HEK293 (cell line): ENCODE measurements around the gene DLX3.
A peak's percentile ranks its signal among the peaks of the same experiment; 100 is the strongest.

ENCODE experiments used
- CTCF ChIA-PET: fragments of 350-600 bp; formaldehyde crosslinking; extraction: SDS; loops from one replicate; lab custom pipeline; 2021; ENCODE audit warnings: antibody characterized with exemption; lab: Yijun Ruan, JAX
- POLR2A ChIA-PET: fragments of 300-600 bp; formaldehyde crosslinking; extraction: SDS; loops from one replicate; lab custom pipeline; 2020; ENCODE audit warnings: antibody characterized with exemption, inconsistent platforms; lab: Yijun Ruan, JAX
- H3K27ac ChIP-seq: fragments of 200-500 bp; sonication (Bioruptor generic); 2 replicates; pipeline ENCODE4 v1.5.1; 2014; ENCODE audit warnings: low read depth, low read length, control low read depth, inconsistent platforms; ENCODE audit errors: extremely low read depth
- H3K36me3 ChIP-seq, 2 experiments: fragments of 200-500 bp in 1 of 2; sonication (Bioruptor generic) in 1 of 2; 1 replicate in 1 of 2; 2 replicates in 1 of 2; pipeline ENCODE4 v1.5.1; 2014 to 2017; ENCODE audit warnings: inconsistent platforms in 2 of 2, low read length in 2 of 2; ENCODE audit not compliant: control insufficient read depth in 2 of 2, insufficient read depth in 1 of 2
- H3K4me1 ChIP-seq: fragments of 200-500 bp; sonication (Bioruptor generic); 2 replicates; pipeline ENCODE4 v1.5.1; 2014; ENCODE audit warnings: mild to moderate bottlenecking, low read length, inconsistent platforms; ENCODE audit not compliant: control insufficient read depth, insufficient read depth
- H3K4me3 ChIP-seq: 2 replicates; pipeline ENCODE4 v1.5.1; 2011; ENCODE audit warnings: low read depth, mild to moderate bottlenecking, control low read depth, low read length, moderate library complexity
- H3K9me3 ChIP-seq: fragments of 200-500 bp; sonication (Bioruptor generic); 2 replicates; pipeline ENCODE4 v1.5.1; 2014; ENCODE audit warnings: low read depth, low read length, inconsistent platforms; ENCODE audit not compliant: control insufficient read depth, insufficient read depth
- EGR2 ChIP-seq: fragments of 450-650 bp; formaldehyde crosslinking; IDR thresholded peaks from 2 replicates; pipeline ENCODE4 v1.5.1; 2016; ENCODE audit warnings: low read depth, missing biosample characterization, missing genetic modification characterization
- GLI2 ChIP-seq: fragments of 450-650 bp; formaldehyde crosslinking; IDR thresholded peaks from 2 replicates; pipeline ENCODE4; 2017; ENCODE audit warnings: missing biosample characterization, missing genetic modification characterization, low read depth, borderline replicate concordance
- GLI4 ChIP-seq: fragments of 450-650 bp; formaldehyde crosslinking; IDR thresholded peaks from 2 replicates; pipeline ENCODE4 v1.5.1; 2016; ENCODE audit warnings: missing biosample characterization, missing genetic modification characterization
- GLIS2 ChIP-seq: fragments of 450-650 bp; formaldehyde crosslinking; IDR thresholded peaks from 2 replicates; pipeline ENCODE4 v1.5.1; 2016; ENCODE audit warnings: missing biosample characterization, missing genetic modification characterization
- KLF1 ChIP-seq: fragments of 450-650 bp; formaldehyde crosslinking; IDR thresholded peaks from 2 replicates; pipeline ENCODE4 v1.5.1; 2016; ENCODE audit warnings: missing biosample characterization, missing genetic modification characterization
- KLF8 ChIP-seq: fragments of 450-650 bp; formaldehyde crosslinking; IDR thresholded peaks from 2 replicates; pipeline ENCODE4 v1.5.1; 2016; ENCODE audit warnings: missing biosample characterization, missing genetic modification characterization
- SCRT1 ChIP-seq: fragments of 450-650 bp; formaldehyde crosslinking; IDR thresholded peaks from 2 replicates; pipeline ENCODE4 v1.5.1; 2016; ENCODE audit warnings: missing biosample characterization, missing genetic modification characterization, borderline replicate concordance
- SCRT2 ChIP-seq: fragments of 450-650 bp; formaldehyde crosslinking; IDR thresholded peaks from 2 replicates; pipeline ENCODE4 v1.5.1; 2016; ENCODE audit warnings: missing biosample characterization, missing genetic modification characterization
- SETDB1 ChIP-seq: IDR thresholded peaks from one replicate; pipeline ENCODE4 v1.6.1; 2017; ENCODE audit warnings: mild to moderate bottlenecking, low read length, moderate library complexity, mixed read lengths; ENCODE audit not compliant: insufficient read length
- SP2 ChIP-seq: fragments of 450-650 bp; formaldehyde crosslinking; IDR thresholded peaks from 2 replicates; pipeline ENCODE4 v1.5.1; 2016; ENCODE audit warnings: missing biosample characterization, missing genetic modification characterization
- ZFHX2 ChIP-seq: fragments of 450-650 bp; formaldehyde crosslinking; conservative IDR thresholded peaks from 2 replicates; pipeline ENCODE4 v1.5.1; 2016; ENCODE audit warnings: missing biosample characterization, missing genetic modification characterization
- ZIC2 ChIP-seq: fragments of 450-650 bp; formaldehyde crosslinking; IDR thresholded peaks from 2 replicates; pipeline ENCODE4 v1.5.1; 2016; ENCODE audit warnings: missing biosample characterization, missing genetic modification characterization
- ZNF10 ChIP-seq: fragments of 450-650 bp; formaldehyde crosslinking; IDR thresholded peaks from 2 replicates; pipeline ENCODE4 v1.5.1; 2017; ENCODE audit warnings: missing biosample characterization, missing genetic modification characterization
- ZNF221 ChIP-seq: fragments of 450-650 bp; formaldehyde crosslinking; IDR thresholded peaks from 2 replicates; pipeline ENCODE4 v1.5.1; 2017; ENCODE audit warnings: missing biosample characterization, missing genetic modification characterization, borderline replicate concordance
- ZNF324 ChIP-seq: fragments of 450-650 bp; formaldehyde crosslinking; IDR thresholded peaks from 2 replicates; pipeline ENCODE4 v1.5.1; 2016; ENCODE audit warnings: missing biosample characterization, missing genetic modification characterization
- ZNF335 ChIP-seq: fragments of 450-650 bp; formaldehyde crosslinking; conservative IDR thresholded peaks from 2 replicates; pipeline ENCODE4 v1.5.1; 2016; ENCODE audit warnings: missing biosample characterization, missing genetic modification characterization
- ZNF555 ChIP-seq: fragments of 450-650 bp; formaldehyde crosslinking; conservative IDR thresholded peaks from 2 replicates; pipeline ENCODE4 v1.5.1; 2017; ENCODE audit warnings: missing biosample characterization, mild to moderate bottlenecking, missing genetic modification characterization, inconsistent platforms
- ZNF596 ChIP-seq: fragments of 450-650 bp; IDR thresholded peaks from 2 replicates; pipeline ENCODE4 v1.5.0; 2018; ENCODE audit warnings: missing biosample characterization, mild to moderate bottlenecking, missing genetic modification characterization, moderate library complexity
- ZNF623 ChIP-seq: fragments of 450-650 bp; formaldehyde crosslinking; IDR thresholded peaks from 2 replicates; pipeline ENCODE4 v1.5.1; 2016; ENCODE audit warnings: missing biosample characterization, missing genetic modification characterization
- ZNF664 ChIP-seq: fragments of 450-650 bp; formaldehyde crosslinking; IDR thresholded peaks from 2 replicates; pipeline ENCODE4 v1.5.1; 2016; ENCODE audit warnings: missing biosample characterization, missing genetic modification characterization
- ZNF768 ChIP-seq: fragments of 450-650 bp; formaldehyde crosslinking; IDR thresholded peaks from 2 replicates; pipeline ENCODE4 v1.5.1; 2018; ENCODE audit warnings: missing biosample characterization, mild to moderate bottlenecking, missing genetic modification characterization
- ZNF791 ChIP-seq: fragments of 450-650 bp; formaldehyde crosslinking; IDR thresholded peaks from 2 replicates; pipeline ENCODE4 v1.5.1; 2016; ENCODE audit warnings: missing biosample characterization, missing genetic modification characterization
- TF ChIP-seq, protein P1 (sequence below): fragments of 450-650 bp; formaldehyde crosslinking; IDR thresholded peaks from 2 replicates; pipeline ENCODE4 v1.5.1; 2017; ENCODE audit warnings: missing biosample characterization, missing genetic modification characterization
- TF ChIP-seq, protein P2 (sequence below): fragments of 450-650 bp; formaldehyde crosslinking; IDR thresholded peaks from 2 replicates; pipeline ENCODE4 v1.5.1; 2017; ENCODE audit warnings: missing biosample characterization, missing genetic modification characterization
- TF ChIP-seq, protein P3 (sequence below): fragments of 450-650 bp; formaldehyde crosslinking; IDR thresholded peaks from 2 replicates; pipeline ENCODE4 v1.5.1; 2016; ENCODE audit warnings: missing biosample characterization, missing genetic modification characterization
- TF ChIP-seq, protein P4 (sequence below): fragments of 450-650 bp; IDR thresholded peaks from 2 replicates; pipeline ENCODE4 v1.5.1; 2018; ENCODE audit warnings: missing biosample characterization, missing genetic modification characterization

The DLX3 gene

DNA sequence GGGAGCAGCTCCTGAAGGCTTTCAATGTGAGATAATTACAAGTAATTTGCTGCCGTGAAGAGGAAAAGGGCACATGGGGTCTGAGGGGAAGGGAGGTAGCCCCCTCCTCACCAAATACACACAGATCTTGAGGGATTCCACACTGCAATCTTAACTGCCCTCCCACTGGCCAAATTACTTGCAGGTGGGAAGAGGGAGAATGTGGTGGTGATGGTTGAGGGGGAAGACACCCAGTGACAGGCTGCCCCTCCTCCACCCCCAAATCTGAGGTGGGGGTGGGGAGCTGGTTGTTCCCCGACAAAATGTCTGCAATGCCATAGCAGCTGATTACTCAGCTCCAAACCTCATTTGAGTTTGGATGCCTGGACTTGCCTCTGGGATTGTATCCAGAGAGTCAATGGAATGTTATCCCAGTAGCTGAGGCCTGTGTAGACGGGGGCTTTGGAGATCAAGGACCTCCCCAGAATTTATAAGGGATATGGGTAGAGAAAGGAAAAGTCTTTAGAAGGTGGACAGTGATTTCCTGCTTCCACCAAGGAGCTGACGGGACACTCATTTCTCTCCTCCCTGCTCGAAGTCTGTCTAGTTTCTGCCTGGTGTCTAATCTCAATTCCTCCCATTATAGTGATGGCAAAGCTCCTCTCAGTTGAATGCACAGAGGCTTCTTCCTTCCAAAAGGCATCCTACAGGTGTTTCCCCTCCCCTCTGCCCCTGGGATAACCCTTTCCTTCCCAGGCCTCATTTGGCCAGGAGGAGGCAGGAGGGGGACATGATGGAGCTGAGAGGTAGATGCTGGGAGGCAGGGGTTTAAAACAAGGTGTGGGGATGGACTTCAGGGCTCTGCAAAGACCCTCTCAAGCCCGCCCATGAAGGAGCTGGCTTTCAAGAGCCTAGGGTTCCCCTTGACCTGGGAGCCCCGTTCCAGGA lies 17.3 kb downstream of the DLX3 start:
- Histone ChIP-seq H3K36me3 (peaks cover 0 to 6% of the 10 kb centered on the region in 2 experiments; a peak in 1 of 3 replicates), H3K4me1 (peaks cover 35% of the 10 kb centered on the region), H3K27ac (no peak overlapping the region; the same call in 1 of the 2 replicates), H3K4me3 (no peak overlapping the region), H3K9me3 (no peaks in the 10 kb centered on the region)
- TF ChIP-seq SCRT1 (peak; percentile 79), ZFHX2 (peak; percentile 80), ZNF596 (tag by site-specific recombination) (no peak), ZNF335 (tag by site-specific recombination) (0 out of 2 replicates have a peak, but pooled peaks have one; percentile 32), KLF8 (no peak), SCRT2 (peak; percentile 91), EGR2 (peak; percentile 84)
- TF ChIP-seq, protein P1, sequence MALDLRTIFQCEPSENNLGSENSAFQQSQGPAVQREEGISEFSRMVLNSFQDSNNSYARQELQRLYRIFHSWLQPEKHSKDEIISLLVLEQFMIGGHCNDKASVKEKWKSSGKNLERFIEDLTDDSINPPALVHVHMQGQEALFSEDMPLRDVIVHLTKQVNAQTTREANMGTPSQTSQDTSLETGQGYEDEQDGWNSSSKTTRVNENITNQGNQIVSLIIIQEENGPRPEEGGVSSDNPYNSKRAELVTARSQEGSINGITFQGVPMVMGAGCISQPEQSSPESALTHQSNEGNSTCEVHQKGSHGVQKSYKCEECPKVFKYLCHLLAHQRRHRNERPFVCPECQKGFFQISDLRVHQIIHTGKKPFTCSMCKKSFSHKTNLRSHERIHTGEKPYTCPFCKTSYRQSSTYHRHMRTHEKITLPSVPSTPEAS (tag by site-specific recombination): no peak
- ChIA-PET POLR2A (interaction anchor here (0.6 to 2.7 kb wide), 3 partner anchors 11 to 276 kb away, joined by 3 to 8 read pairs (median 4); no protein-coding TSS in a partner anchor), CTCF (interaction anchor here (0.6 to 9.1 kb wide), 11 partner anchors 10 to 570 kb away, joined by 3 to 112 read pairs (median 5); partner anchors contain the start of gene DLX3)

DNA sequence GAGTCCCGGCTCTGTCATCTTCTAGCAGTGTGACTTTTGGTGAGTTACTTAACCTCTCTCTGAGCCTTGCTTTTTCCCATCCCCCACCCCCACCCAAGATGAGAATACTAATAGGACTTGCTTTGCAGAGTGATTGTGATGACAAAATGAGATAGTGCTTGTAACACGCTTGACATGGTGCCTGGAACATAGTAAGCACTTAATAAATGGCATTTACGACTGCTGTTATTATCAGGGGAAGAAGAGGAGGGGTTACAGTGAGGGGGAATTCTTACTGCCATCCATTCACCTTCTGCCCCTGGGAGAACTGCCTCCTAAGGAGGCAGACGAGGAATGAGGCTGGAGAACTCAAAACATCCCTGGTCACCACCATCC lies 18.2 kb downstream of the DLX3 start:
- no peaks in the 10 kb centered on the region for H3K9me3 ChIP-seq
- H3K4me3 ChIP-seq: no peak overlapping the region
- POLR2A ChIA-PET: interaction anchor here (0.5 to 1.2 kb wide), 4 partner anchors 8 to 147 kb away, joined by 3 to 9 read pairs (median 6); partner anchors contain the start of gene DLX3
- peak overlapping the region; percentile 83 for H3K27ac ChIP-seq
- TF ChIP-seq ZNF324 (tag by site-specific recombination) (no peak), ZNF768 (tag by site-specific recombination) (0 out of 2 replicates have a peak, but pooled peaks have one; percentile 17), ZNF623 (tag by site-specific recombination) (no peak), GLIS2 (tag by site-specific recombination) (no peak), ZNF664 (tag by site-specific recombination) (peak; percentile 99), ZNF221 (tag by site-specific recombination) (no peak), ZNF10 (tag by site-specific recombination) (peak; percentile 45), ZIC2 (tag by site-specific recombination) (no peak)
- TF ChIP-seq, protein P2, sequence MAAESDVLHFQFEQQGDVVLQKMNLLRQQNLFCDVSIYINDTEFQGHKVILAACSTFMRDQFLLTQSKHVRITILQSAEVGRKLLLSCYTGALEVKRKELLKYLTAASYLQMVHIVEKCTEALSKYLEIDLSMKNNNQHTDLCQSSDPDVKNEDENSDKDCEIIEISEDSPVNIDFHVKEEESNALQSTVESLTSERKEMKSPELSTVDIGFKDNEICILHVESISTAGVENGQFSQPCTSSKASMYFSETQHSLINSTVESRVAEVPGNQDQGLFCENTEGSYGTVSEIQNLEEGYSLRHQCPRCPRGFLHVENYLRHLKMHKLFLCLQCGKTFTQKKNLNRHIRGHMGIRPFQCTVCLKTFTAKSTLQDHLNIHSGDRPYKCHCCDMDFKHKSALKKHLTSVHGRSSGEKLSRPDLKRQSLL (tag by site-specific recombination): peak; percentile 4; the same call in 1 of the 2 replicates
- H3K36me3 ChIP-seq: peaks cover 0 to 6% of the 10 kb centered on the region in 2 experiments; a peak in 1 of 3 replicates
- peaks cover 35% of the 10 kb centered on the region for H3K4me1 ChIP-seq
- CTCF ChIA-PET: interaction anchor here (0.6 to 9.1 kb wide), 11 partner anchors 9 to 513 kb away, joined by 3 to 112 read pairs (median 4); partner anchors contain the start of gene DLX3

DNA sequence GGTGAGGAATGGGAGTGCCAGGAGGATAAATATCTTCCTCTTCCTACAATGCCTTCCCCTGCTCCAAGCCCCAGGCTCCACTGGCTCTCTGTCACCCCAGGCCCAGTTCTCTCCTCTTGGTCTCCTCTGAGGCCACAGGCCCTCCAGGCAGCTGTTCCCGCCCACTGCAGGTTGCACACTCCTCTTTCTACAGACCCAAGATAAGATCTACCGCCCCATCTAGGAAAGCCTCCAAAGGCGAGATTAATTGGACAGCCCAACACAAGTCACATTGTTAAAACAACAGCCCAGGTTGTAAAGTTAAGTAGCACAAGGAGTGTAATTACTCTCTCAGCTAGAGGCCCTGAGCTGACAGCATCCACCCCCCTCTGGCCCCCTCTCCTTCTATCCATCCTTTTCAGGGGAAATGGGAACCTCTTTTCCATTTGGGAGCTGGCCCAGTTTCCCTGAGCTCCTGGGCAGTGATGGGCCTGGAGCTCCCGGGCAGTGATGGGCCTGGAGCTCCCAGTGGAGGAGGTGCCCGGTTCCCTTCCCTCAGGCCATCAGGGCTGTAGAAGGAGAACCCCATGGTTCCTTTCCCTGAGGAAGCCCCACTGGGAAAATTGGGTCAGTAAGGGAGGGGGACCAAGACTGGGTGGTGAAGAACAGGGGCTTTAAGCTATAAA lies 18.7 kb downstream of the DLX3 start:
- peak overlapping the region; percentile 83 for H3K27ac ChIP-seq
- TF ChIP-seq ZNF791 (tag by site-specific recombination) (no peak), KLF1 (peak; percentile 96), GLI4 (tag by site-specific recombination) (no peak), GLI2 (tag by site-specific recombination) (peak; percentile 97; the same call in 1 of the 2 replicates), SETDB1 (no peak), SP2 (tag by site-specific recombination) (peak; percentile 76), ZNF324 (tag by site-specific recombination) (peak; percentile 76), ZNF555 (tag by site-specific recombination) (no peak)
- TF ChIP-seq, protein P3, sequence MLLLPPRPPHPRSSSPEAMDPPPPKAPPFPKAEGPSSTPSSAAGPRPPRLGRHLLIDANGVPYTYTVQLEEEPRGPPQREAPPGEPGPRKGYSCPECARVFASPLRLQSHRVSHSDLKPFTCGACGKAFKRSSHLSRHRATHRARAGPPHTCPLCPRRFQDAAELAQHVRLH (tag by site-specific recombination): peak; percentile 94; the same call in 1 of the 2 replicates
- TF ChIP-seq, protein P4, sequence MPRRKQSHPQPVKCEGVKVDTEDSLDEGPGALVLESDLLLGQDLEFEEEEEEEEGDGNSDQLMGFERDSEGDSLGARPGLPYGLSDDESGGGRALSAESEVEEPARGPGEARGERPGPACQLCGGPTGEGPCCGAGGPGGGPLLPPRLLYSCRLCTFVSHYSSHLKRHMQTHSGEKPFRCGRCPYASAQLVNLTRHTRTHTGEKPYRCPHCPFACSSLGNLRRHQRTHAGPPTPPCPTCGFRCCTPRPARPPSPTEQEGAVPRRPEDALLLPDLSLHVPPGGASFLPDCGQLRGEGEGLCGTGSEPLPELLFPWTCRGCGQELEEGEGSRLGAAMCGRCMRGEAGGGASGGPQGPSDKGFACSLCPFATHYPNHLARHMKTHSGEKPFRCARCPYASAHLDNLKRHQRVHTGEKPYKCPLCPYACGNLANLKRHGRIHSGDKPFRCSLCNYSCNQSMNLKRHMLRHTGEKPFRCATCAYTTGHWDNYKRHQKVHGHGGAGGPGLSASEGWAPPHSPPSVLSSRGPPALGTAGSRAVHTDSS (tag by site-specific recombination): no peak

More for the DNA sequence above, 18.7 kb downstream of the DLX3 start:
- H3K36me3 ChIP-seq: peaks cover 0 to 6% of the 10 kb centered on the region in 2 experiments; a peak in 1 of 3 replicates
- H3K4me1 ChIP-seq: peaks cover 35% of the 10 kb centered on the region
- no peaks in the 10 kb centered on the region for H3K9me3 ChIP-seq
- no peak overlapping the region for H3K4me3 ChIP-seq
- CTCF ChIA-PET: interaction anchor here (0.6 to 9.1 kb wide), 13 partner anchors 8 to 406 kb away, joined by 3 to 112 read pairs (median 4); partner anchors contain the start of gene DLX3
- POLR2A ChIA-PET: interaction anchor here (0.5 to 1.2 kb wide), 6 partner anchors 8 to 146 kb away, joined by 3 to 9 read pairs (median 6); partner anchors contain the start of gene DLX3
